ENCODE measurements around the gene SMAD5.

The SMAD5 gene

GRCh38 chr5:136192526-136193321, 60.1 kb downstream of the SMAD5 start, which contains the start of gene SMIM32:
Gene SMIM32, minus strand, starts transcription at chr5:136193162. Its CDS starts 638 bp downstream, at chr5:136192524.
- no peak for FAIRE-seq

GRCh38 chr5:136193322-136193935, 60.8 kb downstream of the SMAD5 start:
- FAIRE-seq (no peak), DNase-seq (ENCODE audit: extremely low spot score, insufficient read length, low read depth) (no peak)

More at GRCh38 chr5:136192526-136193321, 60.1 kb downstream of the SMAD5 start, which contains the start of gene SMIM32:
- DNase-seq (ENCODE audit: extremely low spot score, insufficient read length, low read depth) = no peak

GRCh38 chr5:136194576-136194975, 61.9 kb downstream of the SMAD5 start:
- FAIRE-seq = no peak
- DNase-seq (ENCODE audit: extremely low spot score, insufficient read length, low read depth) = no peak

DNA sequence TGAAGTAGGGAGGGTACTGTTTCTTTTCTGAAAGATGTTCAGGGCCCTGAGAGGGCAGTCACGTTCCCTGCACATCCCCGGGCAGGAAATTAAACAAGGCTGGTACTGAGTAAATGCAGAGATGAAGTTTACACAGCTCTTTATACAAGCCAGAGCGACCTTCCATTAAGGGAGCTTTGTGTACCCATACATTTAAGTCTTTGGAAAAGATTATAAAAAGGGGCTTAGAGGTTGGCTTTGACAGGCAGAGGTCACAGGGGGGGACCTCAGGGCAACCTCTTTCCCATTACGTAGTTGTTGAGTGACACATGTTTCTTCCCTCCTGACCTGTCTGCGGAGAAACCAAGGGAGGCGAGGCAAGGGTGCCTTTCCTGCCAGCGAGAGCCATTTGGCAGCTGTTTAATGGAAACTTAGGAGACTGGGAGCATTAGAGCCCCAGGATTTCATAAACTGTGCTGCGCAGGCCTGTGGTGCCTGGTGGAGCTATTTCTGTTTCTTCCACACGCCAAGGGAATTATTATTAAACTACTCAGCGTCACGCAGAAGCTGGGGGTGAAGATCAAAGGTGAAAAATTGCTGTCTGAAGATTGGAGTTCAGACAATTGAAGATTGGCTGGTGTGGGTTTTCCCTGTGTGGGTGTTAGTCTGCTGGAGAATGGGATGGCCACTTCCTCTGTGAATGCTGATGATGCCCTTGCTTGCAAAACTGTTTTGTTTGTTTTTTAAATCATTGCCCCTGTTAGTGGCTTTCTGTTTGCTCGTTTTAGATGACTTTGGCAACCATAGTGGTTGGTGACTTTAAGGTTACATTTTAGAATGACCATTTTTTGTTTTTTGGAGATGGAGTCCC, 63.6 kb downstream of the SMAD5 start:
- DNase-seq (ENCODE audit: extremely low spot score, insufficient read length, low read depth) = no peak

GRCh38 chr5:136197462-136198142, 65.0 kb downstream of the SMAD5 start:
- no peak for FAIRE-seq
- DNase-seq (ENCODE audit: extremely low spot score, insufficient read length, low read depth) = no peak

More for the DNA sequence above, 63.6 kb downstream of the SMAD5 start:
- no peak for FAIRE-seq

DNA sequence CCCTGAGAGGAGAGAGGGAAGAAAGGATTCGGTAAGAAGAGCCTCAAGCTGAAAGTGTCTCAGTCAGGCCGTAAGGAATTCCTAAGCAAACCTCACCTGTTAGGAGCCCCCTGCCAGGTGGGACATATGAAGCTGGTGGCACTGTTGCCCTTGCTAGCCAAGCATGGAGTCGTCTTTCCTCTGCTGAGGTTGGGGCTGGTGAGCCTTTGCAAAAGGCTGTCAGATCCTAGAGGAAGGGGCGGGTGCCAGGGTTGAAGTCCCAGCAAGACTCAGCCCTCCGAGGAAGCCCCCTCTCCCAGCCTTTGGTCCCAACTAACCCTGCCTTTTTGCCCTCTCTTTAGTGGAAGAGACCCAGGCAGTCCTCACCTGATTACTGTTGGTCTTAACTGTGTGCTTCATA, 65.8 kb downstream of the SMAD5 start:
- FAIRE-seq (no peak), DNase-seq (ENCODE audit: extremely low spot score, insufficient read length, low read depth) (no peak)

GRCh38 chr5:136199408-136199807, 66.8 kb downstream of the SMAD5 start:
- no peak for DNase-seq (ENCODE audit: extremely low spot score, insufficient read length, low read depth)

DNA sequence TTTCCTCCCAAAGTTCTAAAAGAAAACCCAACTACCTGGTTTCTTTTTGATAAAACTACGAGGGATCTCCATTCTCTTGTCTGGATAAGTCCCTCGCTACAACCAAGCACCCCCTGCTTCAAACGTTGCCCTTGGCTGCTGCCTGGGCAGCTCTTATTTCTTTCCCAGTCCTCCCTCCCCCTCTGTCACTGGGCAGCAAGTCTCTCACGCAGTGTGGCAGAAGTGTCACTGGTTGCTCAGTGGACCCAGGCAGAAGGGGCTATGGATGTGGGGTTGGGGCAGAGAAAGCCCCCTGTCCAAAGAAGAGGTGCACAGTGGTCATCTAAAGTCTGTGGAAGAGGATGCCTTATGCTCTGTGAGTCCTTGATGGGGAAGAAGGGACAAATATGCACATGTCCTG, 67.5 kb downstream of the SMAD5 start:
- FAIRE-seq (no peak), DNase-seq (ENCODE audit: extremely low spot score, insufficient read length, low read depth) (no peak)

More at GRCh38 chr5:136199408-136199807, 66.8 kb downstream of the SMAD5 start:
- no peak for FAIRE-seq

DNA sequence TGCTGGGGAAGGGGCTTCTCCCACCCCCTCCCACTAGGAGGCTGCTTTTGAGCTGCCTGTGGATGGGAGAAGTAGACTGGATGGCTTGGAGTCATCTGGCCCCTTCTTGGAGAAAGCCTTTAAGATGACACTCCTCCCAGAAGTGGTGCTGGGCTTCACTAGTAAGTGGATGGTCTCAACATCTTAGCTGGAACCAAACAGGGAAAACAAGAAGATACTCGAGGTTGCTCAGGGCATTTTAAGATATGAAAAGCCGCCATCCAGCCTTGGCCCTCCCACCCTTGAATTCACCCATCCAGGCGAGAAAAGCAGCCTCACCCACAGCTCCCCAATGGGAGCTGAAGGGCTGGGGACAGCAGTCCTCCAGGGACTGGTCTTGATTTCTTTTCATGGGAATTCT, 68.1 kb downstream of the SMAD5 start:
- DNase-seq (ENCODE audit: extremely low spot score, insufficient read length, low read depth) (no peak), FAIRE-seq (no peak)

DNA sequence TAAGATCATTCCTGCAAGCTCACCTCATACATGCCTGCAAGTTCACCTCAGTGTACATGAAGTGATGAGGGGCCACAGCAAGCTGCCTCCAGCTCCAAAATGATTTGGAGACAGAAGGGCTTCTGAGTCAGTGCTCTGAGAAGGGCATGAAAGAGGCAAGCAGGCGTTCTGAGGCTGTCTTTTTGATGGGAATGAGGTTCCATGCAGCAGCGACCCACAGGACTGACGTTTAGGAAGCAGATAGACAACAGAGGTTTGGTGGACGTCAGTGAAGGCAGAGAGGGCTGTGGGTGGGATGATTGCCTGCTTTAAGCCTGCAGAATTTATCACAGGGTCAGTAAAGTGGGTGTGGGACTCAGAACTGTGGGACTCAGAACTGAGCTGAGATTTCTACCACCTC, 69.2 kb downstream of the SMAD5 start:
- FAIRE-seq = no peak
- no peak for DNase-seq (ENCODE audit: extremely low spot score, insufficient read length, low read depth)

GRCh38 chr5:136202469-136203205, 70.0 kb downstream of the SMAD5 start:
- no peak for DNase-seq (ENCODE audit: extremely low spot score, insufficient read length, low read depth)
- no peak for FAIRE-seq

- DNase-seq (ENCODE audit: extremely low spot score, insufficient read length, low read depth) (no peak), FAIRE-seq (no peak)
Measured at GRCh38 chr5:136203303-136203922, 70.8 kb downstream of the SMAD5 start.

- FAIRE-seq (no peak), DNase-seq (ENCODE audit: extremely low spot score, insufficient read length, low read depth) (no peak)
Measured at GRCh38 chr5:136205061-136205702, 72.5 kb downstream of the SMAD5 start.

DNA sequence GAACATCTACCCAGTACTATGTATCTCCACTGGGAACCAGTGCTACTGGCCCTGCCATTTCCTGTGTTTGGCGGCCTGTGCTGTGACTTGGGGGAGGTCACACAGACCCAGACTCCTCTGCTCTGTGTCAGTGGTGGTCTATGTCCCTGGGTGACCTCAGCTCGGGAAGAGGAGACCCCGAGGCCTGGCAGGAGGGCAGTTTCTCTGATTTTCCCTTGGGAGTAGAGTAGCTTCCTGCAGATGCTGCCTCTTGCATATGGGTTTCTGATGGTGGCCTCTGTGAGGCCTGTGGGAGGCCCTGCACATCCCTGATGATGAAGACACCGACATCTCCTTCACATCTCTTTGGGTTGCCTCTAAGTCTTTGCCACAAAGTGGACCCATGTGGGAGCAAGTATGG, 73.3 kb downstream of the SMAD5 start:
- no peak for DNase-seq (ENCODE audit: extremely low spot score, insufficient read length, low read depth)
- FAIRE-seq = no peak

DNA sequence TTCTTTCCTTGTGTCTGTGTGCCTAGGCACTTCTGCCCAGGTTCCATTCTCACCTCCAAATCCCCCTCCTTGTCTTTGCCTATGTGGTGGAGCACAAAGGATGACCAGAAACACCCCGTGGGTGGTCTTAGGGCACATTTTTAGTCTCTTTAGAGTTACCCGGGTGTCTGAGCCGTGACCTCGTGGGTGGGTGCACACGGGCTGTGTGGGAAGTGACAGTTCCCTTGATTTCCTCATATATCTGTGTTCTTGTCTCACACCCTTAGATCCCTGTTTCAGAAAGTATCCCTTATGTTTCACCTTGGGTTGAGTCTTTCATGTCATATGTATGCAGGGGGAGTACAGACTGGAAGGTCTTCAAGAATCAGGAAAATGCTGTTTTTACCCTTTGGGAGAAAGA, 73.7 kb downstream of the SMAD5 start:
- no peak for FAIRE-seq
- DNase-seq (ENCODE audit: extremely low spot score, insufficient read length, low read depth) = no peak

GRCh38 chr5:136207631-136208030, 75.0 kb downstream of the SMAD5 start:
- DNase-seq (ENCODE audit: extremely low spot score, insufficient read length, low read depth) (no peak), FAIRE-seq (no peak)

DNA sequence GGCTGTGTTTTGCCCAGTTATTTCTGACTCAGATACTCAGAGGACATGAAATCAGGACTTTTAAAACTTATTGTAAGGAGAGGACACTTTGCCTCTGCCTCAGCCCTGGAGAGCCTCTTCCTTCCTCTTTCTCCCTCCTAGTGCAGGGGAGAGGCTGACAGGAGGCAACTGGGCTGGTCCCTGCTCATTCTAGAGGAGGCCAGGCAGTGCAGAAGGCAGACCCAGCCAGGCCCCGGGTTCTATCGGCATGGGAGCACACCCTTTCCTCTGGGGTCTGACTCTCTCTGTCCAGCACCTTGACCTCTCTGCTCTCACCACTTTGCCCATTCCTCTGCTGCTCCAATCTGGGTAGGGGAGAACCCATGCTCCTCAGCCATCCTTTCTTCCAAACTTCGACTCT, 76.3 kb downstream of the SMAD5 start:
- FAIRE-seq (no peak), DNase-seq (ENCODE audit: extremely low spot score, insufficient read length, low read depth) (no peak)

DNA sequence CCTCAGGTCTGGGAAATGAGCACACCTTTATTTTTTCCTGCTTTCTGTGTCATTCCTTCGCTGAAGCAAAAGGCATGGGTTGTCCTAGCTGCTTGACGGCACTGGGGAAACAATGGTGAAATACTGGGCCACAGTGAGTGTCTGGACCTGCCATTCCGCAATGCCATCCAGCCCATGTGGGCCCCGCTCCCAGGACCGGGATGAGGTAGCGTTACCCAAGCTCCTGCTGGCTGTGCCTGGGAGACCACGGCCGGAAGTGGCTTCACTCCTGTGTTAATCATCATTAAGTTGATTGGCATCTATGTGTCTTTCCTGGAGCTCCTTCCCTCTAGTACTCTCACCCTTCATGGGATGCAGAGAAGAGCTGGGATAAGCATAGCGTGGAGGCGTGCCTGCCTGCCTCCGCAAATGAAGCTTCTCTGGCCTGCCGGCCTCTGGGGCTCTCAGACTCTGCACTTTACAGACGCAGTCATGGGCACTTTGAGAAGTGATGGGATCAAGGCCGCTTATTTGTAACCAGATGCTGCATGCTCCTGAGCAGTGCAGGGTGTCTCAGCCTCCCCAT, 76.8 kb downstream of the SMAD5 start:
- FAIRE-seq (no peak), DNase-seq (ENCODE audit: extremely low spot score, insufficient read length, low read depth) (no peak)
